ENCODE results near the gene ASCL2.

- no peak for TF ChIP-seq CTCF (conservative IDR thresholded peaks at IDR 0.05 in 1 of 2, IDR thresholded peaks at IDR 0.05 in 1 of 2; ENCODE audit: extremely low read depth in 1 of 2, insufficient read depth in 1 of 2, low read depth in 1 of 2, low read length in 2 of 2)
- no peak for TF ChIP-seq EZH2 (IDR thresholded peaks at IDR 0.05; ENCODE audit: borderline replicate concordance, low read length)
Measured at GRCh38 chr11:2276280-2277007, 6.1 kb upstream of the ASCL2 start.

Data from mammary epithelial cell (primary cell).